ENCODE results near the gene FAM114A1.

- no peak for TF ChIP-seq CTCF (IDR thresholded peaks at IDR 0.05; ENCODE audit: poor library complexity, severe bottlenecking)
- no peak for TF ChIP-seq MXI1 (conservative IDR thresholded peaks at IDR 0.05; ENCODE audit: poor library complexity, severe bottlenecking)
- TF ChIP-seq SMC3 (conservative IDR thresholded peaks at IDR 0.05; ENCODE audit: poor library complexity) = no peak
- TF ChIP-seq POLR2AphosphoS5 (IDR thresholded peaks at IDR 0.05) = no peak
- TF ChIP-seq TAF1 (IDR thresholded peaks at IDR 0.05; ENCODE audit: low read depth) = no peak
These were observed 67.9 kb downstream of the FAM114A1 start for GRCh38 chr4:38935391-38936073.
